HCT116 (cell line): ENCODE data around the gene APBA1.

Source experiments
- CTCF ChIP-seq, 3 experiments: fragments of 200-600 bp in 1 of 3; sonication (generic) in 1 of 3; IDR thresholded peaks in 2 of 3; conservative IDR thresholded peaks in 1 of 3; 2 replicates each; pipeline ENCODE4 v1.5.1; 2012 to 2017; ENCODE audit warnings: low read depth in 2 of 3, low read length in 2 of 3, antibody characterized with exemption in 1 of 3, borderline replicate concordance in 1 of 3, control low read depth in 1 of 3, mild to moderate bottlenecking in 1 of 3, mixed read lengths in 1 of 3, mixed run types in 1 of 3, moderate library complexity in 1 of 3; ENCODE audit not compliant: insufficient read depth in 1 of 3
- POLR2A ChIP-seq: IDR thresholded peaks from 2 replicates; pipeline ENCODE4 v1.7.0; 2011; ENCODE audit warnings: borderline replicate concordance; ENCODE audit not compliant: insufficient read depth, insufficient read length; ENCODE audit errors: extremely low read depth
- SIN3A ChIP-seq: IDR thresholded peaks from 2 replicates; pipeline ENCODE4 v1.6.1; 2012; ENCODE audit warnings: low read depth

GRCh38 chr9:69718218-69718617 lies 46.0 kb upstream of the APBA1 start:
- TF ChIP-seq POLR2A, result no peak
- no peak for TF ChIP-seq SIN3A
- no peak for TF ChIP-seq CTCF (IDR thresholded peaks at IDR 0.05 in 2 of 3, conservative IDR thresholded peaks at IDR 0.05 in 1 of 3; ENCODE audit: borderline replicate concordance in 1 of 3, insufficient read depth in 1 of 3, low read depth in 2 of 3, low read length in 2 of 3)
